HepG2 (cell line): ENCODE measurements around the gene TSPAN11. TPM values are rescaled to one million over a fixed set of nuclear protein-coding genes. Genes with fewer than 3 reads are reported as not detected.

Experiments
- ATAC-seq: fragments of 200-7000 bp; cut with Tn5 transposase; 3 replicates; pipeline ENCODE4 v1.9.1; 2020; ENCODE audit warnings: mild to moderate bottlenecking, moderate library complexity
- BruUV-seq: library from RNA; stranded (reverse); fragments of 400-500 nt; replicated peaks from 2 replicates; lab custom pipeline; 2021; lab: Mats Ljungman, UMichigan
- CTCF ChIA-PET: fragments of 300-600 bp; formaldehyde crosslinking; extraction: SDS; loops from one replicate; lab custom pipeline; 2021; ENCODE audit warnings: low total read pairs, inconsistent platforms, low intra/inter-chr PET ratio; lab: Yijun Ruan, JAX
- POLR2A ChIA-PET: fragments of 350-600 bp; sonication (Branson Sonifier 250); formaldehyde crosslinking; loops from one replicate; lab custom pipeline; 2020; ENCODE audit warnings: antibody characterized with exemption, inconsistent platforms; lab: Yijun Ruan, JAX
- DNase-seq: peaks from one replicate; pipeline ENCODE4 v3.0.0-alpha.2; 2015; ENCODE audit warnings: low spot score
- FAIRE-seq: peaks from 3 replicates; lab custom pipeline; 2011; peaks lifted over from hg19 to GRCh38; lab: Jason Lieb, UNC
- H2AFZ ChIP-seq: one replicate; pipeline ENCODE4 v1.6.1; 2011; ENCODE audit warnings: low read length, inconsistent platforms
- H3K27ac ChIP-seq: fragments of 300-600 bp; 3 replicates; pipeline ENCODE4 v1.8.0; 2011; ENCODE audit warnings: mixed run types, mild to moderate bottlenecking, mixed read lengths, low read length, inconsistent platforms; ENCODE audit not compliant: insufficient read depth; ENCODE audit errors: extremely low read length
- H3K27me3 ChIP-seq, 2 experiments: fragments of 200-600 bp in 1 of 2; 2 replicates in 1 of 2; 3 replicates in 1 of 2; pipeline versions ENCODE4 v1.6.0 to v1.8.0; 2011; ENCODE audit warnings: low read length in 2 of 2, mild to moderate bottlenecking in 2 of 2, moderate library complexity in 2 of 2, inconsistent platforms in 1 of 2; ENCODE audit not compliant: insufficient read depth in 2 of 2, control insufficient read depth in 1 of 2
- H3K36me3 ChIP-seq, 2 experiments: fragments of 200-600 bp in 1 of 2; replicated peaks in 1 of 2; 2 replicates in 1 of 2; 3 replicates in 1 of 2; pipeline versions ENCODE4 v1.5.1 to v1.8.0; 2011; ENCODE audit warnings: low read length in 2 of 2, inconsistent platforms in 1 of 2; ENCODE audit not compliant: insufficient read depth in 2 of 2, control insufficient read depth in 1 of 2
- H3K4me1 ChIP-seq: 2 replicates; pipeline ENCODE4 v1.5.1; 2012; ENCODE audit warnings: low read length, inconsistent platforms; ENCODE audit not compliant: insufficient read depth
- H3K4me2 ChIP-seq: 2 replicates; pipeline ENCODE4 v1.6.0; 2011; ENCODE audit warnings: low read depth, low read length, inconsistent platforms
- H3K4me3 ChIP-seq, 3 experiments: fragments of 200-600 bp in 1 of 3; sonication (generic), shearing (Covaris generic) in 1 of 3; replicated peaks in 1 of 3; 2 replicates each; pipeline ENCODE4 v1.5.1; 2011 to 2016; ENCODE audit warnings: low read length in 3 of 3, inconsistent platforms in 2 of 3, low read depth in 2 of 3, mild to moderate bottlenecking in 2 of 3, control low read depth in 1 of 3, mixed read lengths in 1 of 3; ENCODE audit not compliant: insufficient read depth in 1 of 3
- H3K79me2 ChIP-seq: one replicate; pipeline ENCODE4 v1.6.1; 2011; ENCODE audit warnings: low read length, inconsistent platforms; ENCODE audit not compliant: insufficient read depth
- H3K9ac ChIP-seq: 2 replicates; pipeline ENCODE4 v1.6.0; 2011; ENCODE audit warnings: mild to moderate bottlenecking, low read depth, low read length, inconsistent platforms; ENCODE audit not compliant: insufficient read depth
- H3K9me3 ChIP-seq: 2 replicates; pipeline ENCODE4 v1.5.1; 2012; ENCODE audit warnings: mild to moderate bottlenecking, low read length
- H4K20me1 ChIP-seq: 2 replicates; pipeline ENCODE4 v1.6.0; 2011; ENCODE audit warnings: inconsistent platforms, mild to moderate bottlenecking, low read length, moderate library complexity; ENCODE audit not compliant: insufficient read depth
- ATF7 ChIP-seq, 2 experiments: fragments of 450-650 bp in 1 of 2; sonication (generic) in 1 of 2; formaldehyde crosslinking in 1 of 2; IDR thresholded peaks; 2 replicates each; pipeline versions ENCODE4 v1.4.0 to v1.6.1; 2016 to 2020; ENCODE audit warnings: antibody characterized with exemption in 1 of 2, mild to moderate bottlenecking in 1 of 2, missing genetic modification reagents in 1 of 2
- NONO ChIP-seq, 2 experiments: fragments of 450-650 bp in 1 of 2; sonication (generic) in 1 of 2; formaldehyde crosslinking in 1 of 2; IDR thresholded peaks in 1 of 2; conservative IDR thresholded peaks in 1 of 2; 2 replicates each; pipeline versions ENCODE4 v1.6.1 to v1.8.0; 2017 to 2022; ENCODE audit warnings: mild to moderate bottlenecking in 1 of 2, missing genetic modification reagents in 1 of 2, moderate library complexity in 1 of 2
- REXO4 ChIP-seq: sonication (generic); formaldehyde crosslinking; IDR thresholded peaks from 2 replicates; pipeline ENCODE4 v1.8.0; 2022; ENCODE audit warnings: missing genetic modification reagents, mild to moderate bottlenecking, borderline replicate concordance
- SIN3A ChIP-seq: IDR thresholded peaks from 2 replicates; pipeline ENCODE4 v1.6.1; 2011; ENCODE audit warnings: low read depth, mild to moderate bottlenecking, control low read depth, low read length, borderline replicate concordance
- ZNF20 ChIP-seq: sonication (generic); formaldehyde crosslinking; IDR thresholded peaks from 2 replicates; pipeline ENCODE4 v1.4.0; 2020; ENCODE audit warnings: mild to moderate bottlenecking, moderate library complexity, missing genetic modification reagents
- ZNF572 ChIP-seq: sonication (generic); formaldehyde crosslinking; IDR thresholded peaks from 2 replicates; pipeline ENCODE4 v1.5.1; 2020; ENCODE audit warnings: mild to moderate bottlenecking, missing genetic modification reagents
- ZNF7 ChIP-seq: IDR thresholded peaks from 2 replicates; pipeline ENCODE4 v1.6.1; 2016; ENCODE audit warnings: missing biosample characterization, missing genetic modification reagents
- WGBS: methylation state at CpG from one replicate; pipeline ENCODE4 v1.1.6; 2017; ENCODE audit warnings: low lambda C conversion rate; 5-methylcytosine and 5-hydroxymethylcytosine counted together
- in situ Hi-C: cut with HindIII; loops from 2 replicates; pipeline ENCODE4 v1.10.0; 2017; ENCODE audit warnings: low pct_unique_long_range_greater_than_20kb; ENCODE audit not compliant: extremely low pct_ligation_motif_present
- intact Hi-C: fragments of 100-400 bp; cut with micrococcal nuclease; formaldehyde crosslinking; loops from one replicate; pipeline ENCODE4 v1.10.0; 2022; ENCODE audit not compliant: unreplicated experiment
- polyA plus RNA-seq, 8 experiments: library from polyadenylated mRNA; depleted of rRNA in 3 of 8; stranded (reverse) in 7 of 8; unstranded in 1 of 8; fragments of >200 nt; fragmentation: Illumina TruSeq in 4 of 8; extraction: Trizol in 4 of 8; gene quantifications; 2 replicates each; pipeline versions ENCODE4 v1.2.1 to v1.2.3, GENCODE V29; 2011 to 2016; ENCODE audit warnings: low read depth in 4 of 8, missing spikeins in 1 of 8, mixed read lengths in 1 of 8; ENCODE audit not compliant: insufficient read depth in 1 of 8
- total RNA-seq, 5 experiments: library from RNA; depleted of rRNA; stranded (reverse); fragments of >200 nt; fragmentation: Illumina TruSeq; extraction: Trizol; gene quantifications; 2 replicates each; pipeline ENCODE4 v1.2.3, GENCODE V29; 2016; ENCODE audit warnings: low read depth in 1 of 5
- TF ChIP-seq, protein P1 (sequence below): sonication (generic); formaldehyde crosslinking; IDR thresholded peaks from 2 replicates; pipeline ENCODE4 v1.8.0; 2022; ENCODE audit warnings: missing genetic modification reagents, mild to moderate bottlenecking, moderate library complexity, borderline replicate concordance
- TF ChIP-seq, protein P2 (sequence below): sonication (generic); formaldehyde crosslinking; IDR thresholded peaks from 2 replicates; pipeline ENCODE4 v1.8.0; 2022; ENCODE audit warnings: missing genetic modification reagents, mild to moderate bottlenecking, borderline replicate concordance
- TF ChIP-seq, protein P3 (sequence below): sonication (generic); formaldehyde crosslinking; IDR thresholded peaks from 2 replicates; pipeline ENCODE4 v1.4.0; 2020; ENCODE audit warnings: missing genetic modification reagents

The TSPAN11 gene
- total and polyA plus RNA-seq, 2 of the 13 experiments (the other 11 are each of a cell fraction or from before 2014, with no cell fraction given): 0.01 to 0.07 TPM

DNA sequence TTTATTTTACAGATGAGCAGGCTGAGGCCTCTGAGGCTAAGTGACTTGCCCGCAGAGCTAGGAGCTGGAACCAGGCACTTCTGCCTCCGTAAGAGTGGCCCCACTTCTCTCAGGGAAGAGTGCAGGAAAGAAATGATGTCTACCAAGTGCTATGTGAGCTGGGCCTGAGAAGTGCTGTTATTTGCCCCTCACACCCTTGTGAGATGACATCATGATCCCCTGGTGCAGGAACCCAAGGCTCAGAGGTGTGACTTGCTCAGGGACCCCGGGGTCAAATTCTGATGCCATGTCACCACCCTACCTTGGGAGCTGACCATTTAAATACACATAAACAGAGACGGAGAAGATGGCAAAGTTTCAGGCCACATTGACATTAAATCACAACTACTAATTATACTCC lies 83.4 kb downstream of the TSPAN11 start:
- Histone ChIP-seq H3K27me3 (no peaks in the 10 kb centered on the region), H3K36me3 (no peaks in the 10 kb centered on the region), H3K4me1 (peaks cover 5% of the 10 kb centered on the region; the same call in 1 of the 2 replicates), H2AFZ (no peak overlapping the region), H3K27ac (no peak overlapping the region), H3K4me2 (no peak overlapping the region), H3K9ac (no peak overlapping the region), H3K79me2 (no peaks in the 10 kb centered on the region), H3K9me3 (no peaks in the 10 kb centered on the region), H3K4me3 (no peak overlapping the region), H4K20me1 (no peaks in the 10 kb centered on the region)
- no peak for ATAC-seq
- no peak for TF ChIP-seq SIN3A
- TF ChIP-seq ZNF20 (CRISPR knock-in tag): no peak
- TF ChIP-seq ATF7 (IDR thresholded peaks at IDR 0.05): 0 out of 2 replicates have a peak, but pooled peaks have one; percentile 19
- TF ChIP-seq ATF7 (CRISPR knock-in tag; IDR thresholded peaks at IDR 0.05): no peak
- no peak for TF ChIP-seq NONO (IDR thresholded peaks at IDR 0.05)
- TF ChIP-seq NONO (CRISPR knock-in tag; conservative IDR thresholded peaks at IDR 0.05): no peak
- no peak for TF ChIP-seq REXO4 (CRISPR knock-in tag)
- FAIRE-seq: no peak
- ChIA-PET POLR2A (no interaction called here), CTCF (no interaction called here)
- no TSS peak for BruUV-seq
- 35% methylated on average over 4 of the region's 4 CpGs for WGBS
- no peak for DNase-seq
- intact Hi-C loops (no loop called here), in situ Hi-C loops (no loop called here)

DNA sequence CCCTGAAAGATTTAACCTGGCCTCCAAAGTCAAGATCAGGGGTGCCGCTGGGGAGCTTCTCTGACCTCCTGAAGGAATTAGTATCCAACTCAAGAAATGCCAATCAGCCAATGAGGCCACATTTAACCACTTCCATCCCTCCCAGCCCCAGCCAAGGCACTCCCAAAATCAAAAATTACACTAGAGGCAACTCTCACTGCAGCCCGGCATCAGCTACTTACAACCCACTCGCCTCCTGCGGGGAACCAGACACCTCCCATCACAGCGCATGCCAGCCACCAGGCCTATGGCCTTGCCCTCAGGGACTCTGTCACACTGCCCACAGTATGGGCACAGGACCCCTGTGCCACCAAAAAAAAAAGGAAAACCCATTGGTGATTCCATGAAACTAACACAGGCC lies 84.8 kb downstream of the TSPAN11 start:
- Histone ChIP-seq H3K4me2 (no peak overlapping the region), H3K4me1 (peaks cover 5% of the 10 kb centered on the region; the same call in 1 of the 2 replicates), H3K79me2 (no peaks in the 10 kb centered on the region), H3K36me3 (no peaks in the 10 kb centered on the region), H3K4me3 (no peak overlapping the region), H4K20me1 (no peaks in the 10 kb centered on the region), H3K9me3 (no peaks in the 10 kb centered on the region), H3K27ac (no peak overlapping the region), H2AFZ (no peak overlapping the region), H3K9ac (no peak overlapping the region), H3K27me3 (0 out of 5 replicates have a peak, but pooled peaks cover 0 to 4% of the 10 kb centered on the region in 2 experiments)
- WGBS: 91% methylated on average over 4 of the region's 5 CpGs
- POLR2A ChIA-PET: no interaction called here
- CTCF ChIA-PET: no interaction called here
- FAIRE-seq (no peak), DNase-seq (no peak), ATAC-seq (no peak)
- in situ Hi-C loops (no loop called here), intact Hi-C loops (no loop called here)
- no TSS peak for BruUV-seq
- TF ChIP-seq, protein P1, sequence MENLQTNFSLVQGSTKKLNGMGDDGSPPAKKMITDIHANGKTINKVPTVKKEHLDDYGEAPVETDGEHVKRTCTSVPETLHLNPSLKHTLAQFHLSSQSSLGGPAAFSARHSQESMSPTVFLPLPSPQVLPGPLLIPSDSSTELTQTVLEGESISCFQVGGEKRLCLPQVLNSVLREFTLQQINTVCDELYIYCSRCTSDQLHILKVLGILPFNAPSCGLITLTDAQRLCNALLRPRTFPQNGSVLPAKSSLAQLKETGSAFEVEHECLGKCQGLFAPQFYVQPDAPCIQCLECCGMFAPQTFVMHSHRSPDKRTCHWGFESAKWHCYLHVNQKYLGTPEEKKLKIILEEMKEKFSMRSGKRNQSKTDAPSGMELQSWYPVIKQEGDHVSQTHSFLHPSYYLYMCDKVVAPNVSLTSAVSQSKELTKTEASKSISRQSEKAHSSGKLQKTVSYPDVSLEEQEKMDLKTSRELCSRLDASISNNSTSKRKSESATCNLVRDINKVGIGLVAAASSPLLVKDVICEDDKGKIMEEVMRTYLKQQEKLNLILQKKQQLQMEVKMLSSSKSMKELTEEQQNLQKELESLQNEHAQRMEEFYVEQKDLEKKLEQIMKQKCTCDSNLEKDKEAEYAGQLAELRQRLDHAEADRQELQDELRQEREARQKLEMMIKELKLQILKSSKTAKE (CRISPR knock-in tag): no peak
- TF ChIP-seq ZNF7 (no peak), ZNF572 (no peak)
- TF ChIP-seq, protein P2, sequence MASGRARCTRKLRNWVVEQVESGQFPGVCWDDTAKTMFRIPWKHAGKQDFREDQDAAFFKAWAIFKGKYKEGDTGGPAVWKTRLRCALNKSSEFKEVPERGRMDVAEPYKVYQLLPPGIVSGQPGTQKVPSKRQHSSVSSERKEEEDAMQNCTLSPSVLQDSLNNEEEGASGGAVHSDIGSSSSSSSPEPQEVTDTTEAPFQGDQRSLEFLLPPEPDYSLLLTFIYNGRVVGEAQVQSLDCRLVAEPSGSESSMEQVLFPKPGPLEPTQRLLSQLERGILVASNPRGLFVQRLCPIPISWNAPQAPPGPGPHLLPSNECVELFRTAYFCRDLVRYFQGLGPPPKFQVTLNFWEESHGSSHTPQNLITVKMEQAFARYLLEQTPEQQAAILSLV (CRISPR knock-in tag): no peak
- TF ChIP-seq, protein P3, sequence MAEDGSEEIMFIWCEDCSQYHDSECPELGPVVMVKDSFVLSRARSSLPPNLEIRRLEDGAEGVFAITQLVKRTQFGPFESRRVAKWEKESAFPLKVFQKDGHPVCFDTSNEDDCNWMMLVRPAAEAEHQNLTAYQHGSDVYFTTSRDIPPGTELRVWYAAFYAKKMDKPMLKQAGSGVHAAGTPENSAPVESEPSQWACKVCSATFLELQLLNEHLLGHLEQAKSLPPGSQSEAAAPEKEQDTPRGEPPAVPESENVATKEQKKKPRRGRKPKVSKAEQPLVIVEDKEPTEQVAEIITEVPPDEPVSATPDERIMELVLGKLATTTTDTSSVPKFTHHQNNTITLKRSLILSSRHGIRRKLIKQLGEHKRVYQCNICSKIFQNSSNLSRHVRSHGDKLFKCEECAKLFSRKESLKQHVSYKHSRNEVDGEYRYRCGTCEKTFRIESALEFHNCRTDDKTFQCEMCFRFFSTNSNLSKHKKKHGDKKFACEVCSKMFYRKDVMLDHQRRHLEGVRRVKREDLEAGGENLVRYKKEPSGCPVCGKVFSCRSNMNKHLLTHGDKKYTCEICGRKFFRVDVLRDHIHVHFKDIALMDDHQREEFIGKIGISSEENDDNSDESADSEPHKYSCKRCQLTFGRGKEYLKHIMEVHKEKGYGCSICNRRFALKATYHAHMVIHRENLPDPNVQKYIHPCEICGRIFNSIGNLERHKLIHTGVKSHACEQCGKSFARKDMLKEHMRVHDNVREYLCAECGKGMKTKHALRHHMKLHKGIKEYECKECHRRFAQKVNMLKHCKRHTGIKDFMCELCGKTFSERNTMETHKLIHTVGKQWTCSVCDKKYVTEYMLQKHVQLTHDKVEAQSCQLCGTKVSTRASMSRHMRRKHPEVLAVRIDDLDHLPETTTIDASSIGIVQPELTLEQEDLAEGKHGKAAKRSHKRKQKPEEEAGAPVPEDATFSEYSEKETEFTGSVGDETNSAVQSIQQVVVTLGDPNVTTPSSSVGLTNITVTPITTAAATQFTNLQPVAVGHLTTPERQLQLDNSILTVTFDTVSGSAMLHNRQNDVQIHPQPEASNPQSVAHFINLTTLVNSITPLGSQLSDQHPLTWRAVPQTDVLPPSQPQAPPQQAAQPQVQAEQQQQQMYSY (CRISPR knock-in tag): no peak
